Endothelial cell of umbilical vein (primary cell): ENCODE data around the gene HMG20B. TPM values are rescaled to one million over a fixed set of nuclear protein-coding genes. Genes with fewer than 3 reads are reported as not detected.

Source experiments
- BruUV-seq: library from RNA; stranded (reverse); fragments of 400-500 nt; replicated peaks from 2 replicates; lab custom pipeline; 2021; lab: Mats Ljungman, UMichigan
- CTCF ChIA-PET: fragments of 300-600, 350-600 bp; sonication (Branson Sonifier 250); formaldehyde crosslinking; loops from one replicate; lab custom pipeline; 2021; ENCODE audit warnings: antibody characterized with exemption, inconsistent platforms; lab: Charles Lee
- POLR2A ChIA-PET: fragments of 300-600, 350-600 bp; sonication (Branson Sonifier 250); formaldehyde crosslinking; loops from one replicate; lab custom pipeline; 2021; ENCODE audit warnings: antibody characterized with exemption, inconsistent platforms; lab: Charles Lee
- DNase-seq: peaks from one replicate; pipeline ENCODE4 v3.0.0-alpha.2; 2011; ENCODE audit warnings: low read depth, low spot score
- FAIRE-seq: peaks from 2 replicates; lab custom pipeline; 2011; peaks lifted over from hg19 to GRCh38; lab: Jason Lieb, UNC
- H2AFZ ChIP-seq: 2 replicates; pipeline ENCODE4 v1.6.0; 2012; ENCODE audit warnings: low read depth, low read length, control low read depth, inconsistent platforms
- H3K27ac ChIP-seq: 2 replicates; pipeline ENCODE4 v1.5.1; 2011; ENCODE audit warnings: low read depth, mild to moderate bottlenecking, control low read depth, low read length, moderate library complexity; ENCODE audit not compliant: insufficient read depth
- H3K27me3 ChIP-seq, 2 experiments: 2 replicates each; pipeline versions ENCODE4 v1.6.0 to v1.6.1; 2011; ENCODE audit warnings: low read length in 2 of 2, mixed read lengths in 1 of 2; ENCODE audit not compliant: control insufficient read depth in 2 of 2, insufficient read depth in 2 of 2
- H3K36me3 ChIP-seq, 2 experiments: 2 replicates in 1 of 2; 3 replicates in 1 of 2; pipeline ENCODE4 v1.5.1; 2011; ENCODE audit warnings: low read length in 2 of 2, mild to moderate bottlenecking in 1 of 2, moderate library complexity in 1 of 2; ENCODE audit not compliant: control insufficient read depth in 2 of 2, insufficient read depth in 2 of 2; ENCODE audit errors: extremely low read depth in 1 of 2
- H3K4me1 ChIP-seq: 3 replicates; pipeline ENCODE4 v1.5.1; 2011; ENCODE audit warnings: mild to moderate bottlenecking, low read length; ENCODE audit not compliant: control insufficient read depth, insufficient read depth; ENCODE audit errors: extremely low read depth
- H3K4me2 ChIP-seq: 2 replicates; pipeline ENCODE4 v1.6.1; 2011; ENCODE audit warnings: low read length, control low read depth, mixed read lengths; ENCODE audit not compliant: insufficient read depth
- H3K4me3 ChIP-seq, 3 experiments: fragments of 200-600 bp in 1 of 3; sonication (generic), shearing (Covaris generic) in 1 of 3; replicated peaks in 1 of 3; 2 replicates each; pipeline ENCODE4 v1.5.1; 2011 to 2016; ENCODE audit warnings: control low read depth in 3 of 3, low read length in 3 of 3, mild to moderate bottlenecking in 2 of 3, inconsistent platforms in 1 of 3, low read depth in 1 of 3, moderate library complexity in 1 of 3; ENCODE audit not compliant: insufficient read depth in 1 of 3
- H3K79me2 ChIP-seq: 2 replicates; pipeline ENCODE4 v1.6.0; 2012; ENCODE audit warnings: low read length, inconsistent platforms; ENCODE audit not compliant: control insufficient read depth, insufficient read depth
- H3K9ac ChIP-seq: replicated peaks from 2 replicates; pipeline ENCODE3; 2011; ENCODE audit warnings: low read length, control low read depth; ENCODE audit not compliant: insufficient read depth; ENCODE audit errors: extremely low read depth
- H3K9me1 ChIP-seq: replicated peaks from 3 replicates; pipeline ENCODE4 v1.6.0; 2011; ENCODE audit warnings: mild to moderate bottlenecking, low read length; ENCODE audit not compliant: control insufficient read depth, insufficient read depth; ENCODE audit errors: extremely low read depth
- H3K9me3 ChIP-seq: replicated peaks from 2 replicates; pipeline ENCODE4 v1.5.1; 2012; ENCODE audit warnings: low read length, inconsistent platforms; ENCODE audit not compliant: control insufficient read depth, insufficient read depth
- H4K20me1 ChIP-seq: replicated peaks from 2 replicates; pipeline ENCODE3; 2011; ENCODE audit warnings: mild to moderate bottlenecking, low read length; ENCODE audit not compliant: control insufficient read depth, insufficient read depth; ENCODE audit errors: extremely low read depth
- EZH2 ChIP-seq: IDR thresholded peaks from 2 replicates; pipeline ENCODE4 v1.6.1; 2012; ENCODE audit warnings: borderline replicate concordance, low read depth, mild to moderate bottlenecking, moderate library complexity, low read length, inconsistent platforms; ENCODE audit not compliant: severe bottlenecking
- FOS ChIP-seq: IDR thresholded peaks from 2 replicates; pipeline ENCODE4 v1.6.1; 2011; ENCODE audit warnings: mild to moderate bottlenecking, low read length, moderate library complexity, borderline replicate concordance; ENCODE audit not compliant: insufficient read depth
- GATA2 ChIP-seq: IDR thresholded peaks from 2 replicates; pipeline ENCODE4 v1.7.0; 2011; ENCODE audit warnings: low read depth, mild to moderate bottlenecking, moderate library complexity, mixed read lengths, low read length; ENCODE audit not compliant: insufficient read length, insufficient read depth
- JUN ChIP-seq: IDR thresholded peaks from 2 replicates; pipeline ENCODE4 v1.6.1; 2011; ENCODE audit warnings: borderline replicate concordance, low read depth; ENCODE audit not compliant: insufficient read length, insufficient read depth
- MAX ChIP-seq: IDR thresholded peaks from 2 replicates; pipeline ENCODE4 v1.6.1; 2011; ENCODE audit not compliant: insufficient read depth, insufficient read length
- MYC ChIP-seq: IDR thresholded peaks from one replicate; pipeline ENCODE4 v1.6.1; 2011; ENCODE audit warnings: mild to moderate bottlenecking, low read depth, low read length
- POLR2A ChIP-seq: IDR thresholded peaks from 2 replicates; pipeline ENCODE4 v1.6.1; 2012; ENCODE audit warnings: low read depth, mild to moderate bottlenecking, control low read depth, low read length
- POLR2AphosphoS5 ChIP-seq: IDR thresholded peaks from 2 replicates; pipeline ENCODE4 v1.6.1; 2012; ENCODE audit warnings: low read depth, mild to moderate bottlenecking, control low read depth, low read length, moderate library complexity; ENCODE audit not compliant: insufficient read depth
- dilution Hi-C: fragments of 300-500 bp; cut with MboI; formaldehyde crosslinking; loops from one replicate; pipeline ENCODE4 v1.15.0; 2019; ENCODE audit warnings: low sequenced_read_pairs; ENCODE audit not compliant: extremely low pct_ligation_motif_present
- intact Hi-C: fragments of 100-400 bp; cut with micrococcal nuclease; formaldehyde crosslinking; loops from one replicate; pipeline ENCODE4 v1.10.0; 2022
- polyA plus RNA-seq, 4 experiments: library from polyadenylated mRNA; depleted of rRNA in 3 of 4; stranded (reverse) in 3 of 4; unstranded in 1 of 4; fragments of >200 nt; gene quantifications; 2 replicates each; pipeline versions ENCODE4 v1.2.1 to v1.2.3, GENCODE V29; 2011 to 2012; ENCODE audit warnings: missing spikeins in 1 of 4
- total RNA-seq: library from RNA; stranded (reverse); gene quantifications from 2 replicates; pipeline ENCODE4 v1.2.3, GENCODE V29; 2021
- TF ChIP-seq, protein P1 (sequence below), 2 donors: IDR thresholded peaks; 1 replicate in 1 of 2; 2 replicates in 1 of 2; pipeline ENCODE4 v1.5.1; 2011; ENCODE audit warnings: low read length in 2 of 2, mild to moderate bottlenecking in 2 of 2, moderate library complexity in 2 of 2, control low read depth in 1 of 2, inconsistent platforms in 1 of 2, low read depth in 1 of 2; ENCODE audit not compliant: insufficient read depth in 1 of 2; ENCODE audit errors: extremely low read depth in 1 of 2

HMG20B gene
- total and polyA plus RNA-seq, 2 donors (not counting 3 experiments of a cell fraction or from before 2014, with no cell fraction given): 53.2 to 98.2 TPM

- TF ChIP-seq POLR2A (no peak), GATA2 (no peak), JUN (no peak), FOS (no peak), MAX (no peak), POLR2AphosphoS5 (no peak), EZH2 (no peak), MYC (no peak)
- TF ChIP-seq, protein P1, sequence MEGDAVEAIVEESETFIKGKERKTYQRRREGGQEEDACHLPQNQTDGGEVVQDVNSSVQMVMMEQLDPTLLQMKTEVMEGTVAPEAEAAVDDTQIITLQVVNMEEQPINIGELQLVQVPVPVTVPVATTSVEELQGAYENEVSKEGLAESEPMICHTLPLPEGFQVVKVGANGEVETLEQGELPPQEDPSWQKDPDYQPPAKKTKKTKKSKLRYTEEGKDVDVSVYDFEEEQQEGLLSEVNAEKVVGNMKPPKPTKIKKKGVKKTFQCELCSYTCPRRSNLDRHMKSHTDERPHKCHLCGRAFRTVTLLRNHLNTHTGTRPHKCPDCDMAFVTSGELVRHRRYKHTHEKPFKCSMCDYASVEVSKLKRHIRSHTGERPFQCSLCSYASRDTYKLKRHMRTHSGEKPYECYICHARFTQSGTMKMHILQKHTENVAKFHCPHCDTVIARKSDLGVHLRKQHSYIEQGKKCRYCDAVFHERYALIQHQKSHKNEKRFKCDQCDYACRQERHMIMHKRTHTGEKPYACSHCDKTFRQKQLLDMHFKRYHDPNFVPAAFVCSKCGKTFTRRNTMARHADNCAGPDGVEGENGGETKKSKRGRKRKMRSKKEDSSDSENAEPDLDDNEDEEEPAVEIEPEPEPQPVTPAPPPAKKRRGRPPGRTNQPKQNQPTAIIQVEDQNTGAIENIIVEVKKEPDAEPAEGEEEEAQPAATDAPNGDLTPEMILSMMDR (IDR thresholded peaks at IDR 0.05; ENCODE audit: extremely low read depth in 1 of 2, insufficient read depth in 1 of 2, low read depth in 1 of 2, low read length in 2 of 2): no peak
- Histone ChIP-seq H3K4me1 (peaks cover 12% of the 10 kb centered on the region), H3K9me3 (no peaks in the 10 kb centered on the region), H3K79me2 (peaks cover 18% of the 10 kb centered on the region), H4K20me1 (no peaks in the 10 kb centered on the region), H3K9me1 (no peaks in the 10 kb centered on the region), H3K4me3 (no peak overlapping the region), H2AFZ (no peak overlapping the region), H3K4me2 (no peak overlapping the region), H3K27me3 (no peaks in the 10 kb centered on the region), H3K27ac (no peak overlapping the region), H3K9ac (no peak overlapping the region), H3K36me3 (peaks cover 0 to 23% of the 10 kb centered on the region in 2 experiments)
- POLR2A ChIA-PET: no interaction called here
- intact Hi-C loops (loop anchor here (10.0 kb wide), 1 partner anchor 83 kb away; the partner anchor contains the start of genes PIP5K1C and TJP3), dilution Hi-C loops (no loop called here)
- DNase-seq: no peak
- no peak for FAIRE-seq
- CTCF ChIA-PET: interaction anchor here (0.6 to 0.9 kb wide), 3 partner anchors 34 to 46 kb away, joined by 3 read pairs; no protein-coding TSS in a partner anchor
- BruUV-seq: no TSS peak
These were observed 48.9 kb downstream of the HMG20B start for GRCh38 chr19:3621689-3622088.
